Metanephros (tissue), 2 donors: Measurements from ENCODE around the gene CSNK2A2. TPM values are rescaled to one million over a fixed set of nuclear protein-coding genes. Genes with fewer than 3 reads are reported as not detected.

Experiments
- small RNA-seq: library from RNA; depleted of rRNA; stranded (forward); fragments of <200 nt; gene quantifications from one replicate; pipeline ENCODE3, GENCODE V24; 2014; ENCODE audit warnings: low replicate concordance
- total RNA-seq: library from RNA; depleted of rRNA; stranded (reverse); fragments of >200 nt; gene quantifications from one replicate; pipeline ENCODE4 v1.2.3, GENCODE V29; 2014

The CSNK2A2 gene
- total RNA-seq, result 36.6 TPM

DNA sequence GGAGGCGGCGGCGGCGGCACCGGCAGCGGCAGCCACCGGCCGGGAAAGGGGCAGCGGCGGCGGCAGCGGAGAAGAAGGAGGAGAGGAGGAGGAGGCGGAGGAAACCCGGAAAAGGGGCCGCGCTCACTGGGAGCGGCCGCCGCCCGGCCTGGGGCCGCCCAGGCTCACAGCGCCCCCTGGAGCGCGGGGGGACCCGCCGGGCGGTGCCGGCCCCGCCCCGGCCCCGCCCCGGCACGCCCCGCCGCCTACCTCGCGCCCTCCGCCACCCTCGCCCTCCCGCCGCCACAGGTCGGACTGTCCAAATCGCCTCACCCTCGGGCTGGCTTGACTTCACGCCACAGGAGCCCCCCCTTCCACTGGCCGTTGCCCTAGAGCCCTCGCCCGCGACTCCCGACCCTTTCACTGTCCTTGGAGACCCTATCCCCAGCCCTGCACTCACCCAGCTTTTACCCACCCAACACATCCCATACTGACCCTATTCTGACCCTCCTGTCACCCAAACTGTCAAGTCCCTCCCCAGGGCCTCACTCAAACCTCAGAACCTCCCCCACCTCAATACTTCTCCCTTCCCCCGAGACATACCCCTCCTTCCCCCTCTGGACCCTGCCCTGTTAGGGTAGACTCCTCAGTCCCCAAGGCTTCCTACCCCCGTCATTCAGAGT is at the start of gene CSNK2A2:
TSS of gene CSNK2A2 (minus strand) at position 85 of the 662 bp plus-strand sequence. CDS start 370 bp downstream, outside the sequence.

GRCh38 chr16:58129097-58129936 is 68.6 kb downstream of the CSNK2A2 start, which contains the start of gene CFAP20:
CFAP20 (minus strand) TSS chr16:58129381; CDS start chr16:58129115, 266 bp downstream.

Small RNA genes lying within 50 kb of the gene (small RNA-seq; reads per million reads assigned to genes)
- not detected for gene RN7SL645P

Other genes with a start within 250 kb of the CSNK2A2 start
- gene CNGB1, start 227.0 kb downstream of the CSNK2A2 start, total RNA-seq, result not detected
- gene ZNF319, start 197.4 kb downstream of the CSNK2A2 start, total RNA-seq, result 9.3 TPM
- gene USB1, start 196.7 kb downstream of the CSNK2A2 start, total RNA-seq, result 19.7 TPM
- 20.7 TPM for gene MMP15, start 172.4 kb downstream of the CSNK2A2 start, total RNA-seq
- gene CFAP20, start 68.7 kb downstream of the CSNK2A2 start, total RNA-seq, result 64.0 TPM
- not detected for gene PRSS54, start 96.9 kb upstream of the CSNK2A2 start, total RNA-seq
- gene GINS3, start 194.4 kb upstream of the CSNK2A2 start, total RNA-seq, result 6.6 TPM